HepG2 (cell line): ENCODE measurements around the gene WDR41.

Experiments
- HOXA3 ChIP-seq: sonication (generic); formaldehyde crosslinking; IDR thresholded peaks from 2 replicates; pipeline ENCODE4 v1.5.0; 2020; ENCODE audit warnings: missing genetic modification reagents
- MAZ ChIP-seq, 2 experiments: sonication (generic) in 1 of 2; formaldehyde crosslinking in 1 of 2; IDR thresholded peaks; 2 replicates each; pipeline versions ENCODE4 v1.5.0 to v1.6.1; 2012 to 2020; ENCODE audit warnings: low read depth in 2 of 2, mild to moderate bottlenecking in 2 of 2, borderline replicate concordance in 1 of 2, improper control_type of control experiment in 1 of 2, low read length in 1 of 2, missing genetic modification reagents in 1 of 2, moderate library complexity in 1 of 2
- TF ChIP-seq, protein P1 (sequence below): sonication (generic); formaldehyde crosslinking; IDR thresholded peaks from 2 replicates; pipeline ENCODE4 v1.5.0; 2020; ENCODE audit warnings: mild to moderate bottlenecking, missing genetic modification reagents, moderate library complexity

DNA sequence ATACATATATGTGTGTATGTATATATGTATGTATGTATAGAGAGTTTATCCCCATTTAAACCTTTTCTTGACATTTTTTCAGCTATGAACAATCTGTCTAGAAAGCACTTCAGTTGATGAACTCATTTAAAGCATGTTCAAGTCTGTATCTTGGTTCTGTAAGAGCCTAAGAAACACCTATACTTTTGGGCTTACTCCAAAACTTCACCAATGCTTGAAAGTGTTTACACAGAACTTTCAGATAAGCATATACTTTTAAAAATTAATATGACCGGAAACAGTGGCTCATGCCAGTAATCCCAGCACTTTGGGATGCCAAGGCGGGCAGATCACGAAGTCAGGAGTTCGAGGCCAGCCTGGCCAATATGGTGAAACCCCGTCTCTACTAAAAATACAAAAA is 30.8 kb downstream of the WDR41 start:
- no peak for TF ChIP-seq MAZ (IDR thresholded peaks at IDR 0.05; ENCODE audit: borderline replicate concordance, low read depth, low read length)
- TF ChIP-seq MAZ (CRISPR knock-in tag; IDR thresholded peaks at IDR 0.05; ENCODE audit: low read depth), result no peak
- TF ChIP-seq HOXA3, result no peak
- TF ChIP-seq, protein P1, sequence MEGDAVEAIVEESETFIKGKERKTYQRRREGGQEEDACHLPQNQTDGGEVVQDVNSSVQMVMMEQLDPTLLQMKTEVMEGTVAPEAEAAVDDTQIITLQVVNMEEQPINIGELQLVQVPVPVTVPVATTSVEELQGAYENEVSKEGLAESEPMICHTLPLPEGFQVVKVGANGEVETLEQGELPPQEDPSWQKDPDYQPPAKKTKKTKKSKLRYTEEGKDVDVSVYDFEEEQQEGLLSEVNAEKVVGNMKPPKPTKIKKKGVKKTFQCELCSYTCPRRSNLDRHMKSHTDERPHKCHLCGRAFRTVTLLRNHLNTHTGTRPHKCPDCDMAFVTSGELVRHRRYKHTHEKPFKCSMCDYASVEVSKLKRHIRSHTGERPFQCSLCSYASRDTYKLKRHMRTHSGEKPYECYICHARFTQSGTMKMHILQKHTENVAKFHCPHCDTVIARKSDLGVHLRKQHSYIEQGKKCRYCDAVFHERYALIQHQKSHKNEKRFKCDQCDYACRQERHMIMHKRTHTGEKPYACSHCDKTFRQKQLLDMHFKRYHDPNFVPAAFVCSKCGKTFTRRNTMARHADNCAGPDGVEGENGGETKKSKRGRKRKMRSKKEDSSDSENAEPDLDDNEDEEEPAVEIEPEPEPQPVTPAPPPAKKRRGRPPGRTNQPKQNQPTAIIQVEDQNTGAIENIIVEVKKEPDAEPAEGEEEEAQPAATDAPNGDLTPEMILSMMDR (CRISPR knock-in tag), result no peak
